LNCaP clone FGC (cell line): ENCODE results near the gene MATCAP1.

Experiments used
- DNase-seq: peaks from one replicate; pipeline ENCODE4 v3.0.0-alpha.2; 2011; ENCODE audit warnings: low read depth
- H3K4me3 ChIP-seq: 2 replicates; pipeline ENCODE4 v1.5.1; 2011; ENCODE audit warnings: mild to moderate bottlenecking, low read depth, low read length, control low read depth
- TF ChIP-seq, protein P1 (sequence below): IDR thresholded peaks from 2 replicates; pipeline ENCODE4 v1.5.1; 2012; ENCODE audit warnings: mild to moderate bottlenecking; ENCODE audit not compliant: control insufficient read depth, insufficient read depth; ENCODE audit errors: extremely low read depth

Gene MATCAP1

DNA sequence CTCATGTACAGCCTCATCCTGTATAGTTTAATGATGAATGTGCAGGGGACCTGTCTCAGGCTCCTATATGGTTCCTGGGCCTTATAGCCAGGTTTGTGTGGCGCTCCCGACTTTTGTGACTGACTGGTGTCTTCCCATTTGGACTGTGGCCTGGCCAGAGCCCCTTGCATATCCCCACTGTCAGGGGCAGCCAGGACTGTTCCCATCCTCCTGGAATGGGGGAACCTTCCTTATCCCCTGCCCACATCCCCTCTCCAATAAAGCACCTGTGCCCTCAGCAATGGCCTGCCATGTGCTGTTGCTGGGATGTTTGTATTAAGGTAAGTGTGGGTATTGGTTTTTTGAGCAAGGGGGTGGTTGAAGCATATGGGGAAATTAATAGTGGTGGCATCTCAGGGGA, 35.5 kb downstream of the MATCAP1 start:
- no peak for DNase-seq
- TF ChIP-seq, protein P1, sequence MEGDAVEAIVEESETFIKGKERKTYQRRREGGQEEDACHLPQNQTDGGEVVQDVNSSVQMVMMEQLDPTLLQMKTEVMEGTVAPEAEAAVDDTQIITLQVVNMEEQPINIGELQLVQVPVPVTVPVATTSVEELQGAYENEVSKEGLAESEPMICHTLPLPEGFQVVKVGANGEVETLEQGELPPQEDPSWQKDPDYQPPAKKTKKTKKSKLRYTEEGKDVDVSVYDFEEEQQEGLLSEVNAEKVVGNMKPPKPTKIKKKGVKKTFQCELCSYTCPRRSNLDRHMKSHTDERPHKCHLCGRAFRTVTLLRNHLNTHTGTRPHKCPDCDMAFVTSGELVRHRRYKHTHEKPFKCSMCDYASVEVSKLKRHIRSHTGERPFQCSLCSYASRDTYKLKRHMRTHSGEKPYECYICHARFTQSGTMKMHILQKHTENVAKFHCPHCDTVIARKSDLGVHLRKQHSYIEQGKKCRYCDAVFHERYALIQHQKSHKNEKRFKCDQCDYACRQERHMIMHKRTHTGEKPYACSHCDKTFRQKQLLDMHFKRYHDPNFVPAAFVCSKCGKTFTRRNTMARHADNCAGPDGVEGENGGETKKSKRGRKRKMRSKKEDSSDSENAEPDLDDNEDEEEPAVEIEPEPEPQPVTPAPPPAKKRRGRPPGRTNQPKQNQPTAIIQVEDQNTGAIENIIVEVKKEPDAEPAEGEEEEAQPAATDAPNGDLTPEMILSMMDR: no peak
- no peak overlapping the region for H3K4me3 ChIP-seq

DNA sequence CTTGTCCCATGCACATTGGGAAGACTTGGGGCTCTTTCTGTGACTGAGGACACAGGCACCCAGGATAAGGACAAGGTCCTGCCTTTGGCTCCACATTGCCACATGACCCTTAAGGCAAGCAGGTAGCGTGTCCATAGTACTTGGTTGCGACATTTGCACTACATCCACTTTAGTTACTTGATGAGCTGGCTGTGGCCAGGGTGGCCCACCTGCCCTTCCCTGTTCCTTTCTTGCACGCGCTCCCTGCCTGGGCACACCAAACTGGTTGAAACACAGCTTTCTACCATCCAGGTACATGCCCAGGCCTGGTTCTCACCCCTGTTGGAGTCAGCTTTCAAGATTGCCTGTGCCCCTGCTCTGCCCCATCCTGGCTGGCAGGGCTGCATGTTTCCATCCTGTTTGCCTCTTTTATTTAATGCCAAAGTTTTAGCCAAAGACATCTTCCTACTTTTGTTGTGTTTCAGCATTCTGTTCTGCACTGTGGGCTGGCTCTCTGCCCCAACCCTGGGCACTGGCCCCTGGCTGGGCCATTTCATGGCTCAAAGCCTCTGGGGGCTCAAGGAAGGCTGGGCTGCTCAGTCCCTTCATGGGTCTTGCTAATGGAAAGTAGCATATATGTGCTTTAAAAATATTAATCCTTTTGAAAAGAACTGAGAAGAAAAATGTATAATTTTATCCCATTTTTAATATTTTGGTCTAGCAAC, 36.2 kb downstream of the MATCAP1 start:
- no peak overlapping the region for H3K4me3 ChIP-seq

DNA sequence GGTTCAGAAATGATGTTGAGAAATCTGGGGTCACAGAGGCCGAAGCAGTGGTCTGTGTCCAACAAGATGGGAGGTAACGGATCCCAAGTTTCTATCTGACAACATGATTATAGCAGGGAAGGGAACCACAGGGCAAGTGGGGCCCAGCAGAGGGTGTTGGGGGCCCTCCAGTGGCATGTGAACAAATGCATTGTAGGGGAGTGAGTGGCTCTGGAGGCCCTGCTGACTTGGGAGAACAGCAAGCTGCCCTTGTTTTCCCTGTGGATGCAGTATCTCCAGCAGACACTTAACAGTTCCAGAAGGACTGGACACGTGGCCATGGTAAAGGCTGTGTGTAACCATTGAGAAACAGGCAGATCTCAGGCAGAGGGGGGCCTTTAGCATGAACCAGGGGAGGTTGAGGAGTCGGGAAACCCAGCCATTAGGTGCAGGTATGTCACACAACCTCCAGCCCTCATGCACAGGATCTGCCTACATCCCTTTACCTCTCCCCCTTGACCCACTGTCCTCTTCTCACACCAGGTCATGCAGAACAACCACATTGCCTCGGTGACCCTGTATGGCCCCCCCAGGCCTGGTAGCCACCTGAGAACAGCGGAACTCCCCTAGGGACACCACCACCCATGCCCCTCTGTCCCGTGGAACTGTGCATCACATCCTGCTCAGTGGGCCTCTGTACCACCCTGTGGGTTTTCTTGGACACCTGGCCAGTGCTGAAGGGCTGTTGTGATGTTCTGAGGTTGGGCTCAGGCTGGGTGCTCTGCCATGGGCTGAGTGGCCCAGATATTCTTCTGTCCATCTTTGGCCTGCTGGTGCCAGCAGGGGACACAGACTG, 37.0 kb downstream of the MATCAP1 start:
- TF ChIP-seq, protein P1: no peak
- H3K4me3 ChIP-seq: no peak overlapping the region
- no peak for DNase-seq

More for the DNA sequence above, 36.2 kb downstream of the MATCAP1 start:
- TF ChIP-seq, protein P1: no peak
- DNase-seq: no peak

DNA sequence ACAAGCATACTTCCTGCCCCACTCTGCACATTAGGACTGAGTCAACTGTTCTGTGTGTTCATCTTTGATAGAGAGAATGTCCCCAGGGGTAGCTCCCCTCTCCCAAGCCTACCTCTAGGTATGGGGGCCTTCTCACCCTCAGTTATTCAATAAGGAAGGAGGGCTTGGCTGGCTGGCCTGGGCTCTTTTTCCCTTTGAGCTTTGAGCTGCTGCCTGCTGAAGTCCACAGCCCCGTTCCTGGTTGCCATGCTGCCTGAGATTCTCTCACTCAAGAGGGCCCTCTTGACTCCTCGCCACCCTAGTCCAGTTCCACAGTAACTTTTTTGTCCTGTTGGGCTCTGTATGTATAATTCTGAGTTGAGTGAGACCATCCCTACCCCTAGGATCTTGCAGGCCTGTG, 38.0 kb downstream of the MATCAP1 start:
- no peak overlapping the region for H3K4me3 ChIP-seq
- no peak for DNase-seq
- TF ChIP-seq, protein P1: no peak

DNA sequence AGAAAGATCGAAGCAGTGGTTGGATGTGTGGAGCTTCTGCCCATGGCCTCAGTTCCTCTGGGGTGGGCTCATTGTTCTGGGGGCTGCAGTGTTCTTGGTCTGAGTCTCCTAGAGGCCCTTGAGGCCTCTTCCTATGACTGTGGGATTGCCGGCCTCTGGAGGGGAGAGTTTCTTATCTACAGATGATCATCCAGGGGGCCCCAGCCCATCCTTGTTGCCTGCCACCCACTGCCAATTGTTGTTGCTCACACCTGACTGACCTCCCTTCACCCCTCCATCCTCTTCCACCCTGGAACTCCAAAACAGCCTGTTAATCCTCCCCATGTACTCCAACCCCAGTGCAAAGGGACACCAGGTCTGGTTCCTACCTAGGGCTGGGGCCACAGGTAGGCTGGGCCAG, 38.8 kb downstream of the MATCAP1 start:
- TF ChIP-seq, protein P1: no peak
- H3K4me3 ChIP-seq: no peak overlapping the region
- no peak for DNase-seq

DNA sequence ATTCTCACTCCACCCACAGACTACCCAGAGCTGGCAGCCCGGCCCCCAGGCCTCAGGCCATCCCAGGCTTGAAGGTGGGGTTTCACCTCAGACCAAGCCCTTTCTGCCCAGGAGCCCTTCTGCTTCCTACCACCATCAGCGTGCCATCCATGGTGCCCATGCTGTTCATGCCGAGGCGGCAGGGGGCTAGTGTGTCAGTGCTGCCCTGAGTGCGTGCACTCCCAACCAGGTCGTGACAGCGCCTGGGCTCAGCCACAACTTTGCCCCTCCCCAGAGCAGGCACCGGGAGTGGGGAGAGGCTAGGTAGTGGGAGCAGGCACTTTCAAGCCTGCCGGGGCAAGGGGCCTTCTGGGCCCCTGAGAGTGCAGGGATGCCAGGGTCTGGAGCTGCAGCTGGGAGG, 41.4 kb downstream of the MATCAP1 start:
- no peak overlapping the region for H3K4me3 ChIP-seq
- TF ChIP-seq, protein P1: no peak
- no peak for DNase-seq
